Measurements from ENCODE around the gene BRF1.

GRCh38 chr14:105283899-105284298 lies 16.9 kb downstream of the BRF1 start:
- TF ChIP-seq CTCF (IDR thresholded peaks at IDR 0.05) (no peak), POLR2A (IDR thresholded peaks at IDR 0.05) (no peak), POLR2AphosphoS5 (IDR thresholded peaks at IDR 0.05) (no peak), EP300 (IDR thresholded peaks at IDR 0.05) (no peak)

Measured in suprapubic skin (tissue), 4 donors.